ENCODE data around the gene USP35.
"Not testable (repeated sequence)": the region's sequence is repeated elsewhere in the genome, so short reads cannot be mapped to it uniquely, and the experiment has no call there.

USP35 gene

GRCh38 chr11:78217650-78218541 lies 29.2 kb downstream of the USP35 start:
- no peak for DNase-seq (ENCODE audit: low read depth)

GRCh38 chr11:78218707-78219492 lies 30.2 kb downstream of the USP35 start:
- no peak for DNase-seq (ENCODE audit: low read depth)

GRCh38 chr11:78219493-78220217 lies 30.9 kb downstream of the USP35 start:
- DNase-seq (ENCODE audit: low read depth), result no peak

GRCh38 chr11:78220218-78221157 lies 31.8 kb downstream of the USP35 start:
- no peak for DNase-seq (ENCODE audit: low read depth)

- DNase-seq (ENCODE audit: low read depth), result no peak
Measured at GRCh38 chr11:78221396-78222315, 32.9 kb downstream of the USP35 start.

GRCh38 chr11:78222726-78223125 lies 34.0 kb downstream of the USP35 start:
- DNase-seq (ENCODE audit: low read depth), result not testable (repeated sequence)

- no peak for DNase-seq (ENCODE audit: low read depth)
Measured at GRCh38 chr11:78223320-78223954, 34.7 kb downstream of the USP35 start.

- DNase-seq (ENCODE audit: low read depth), result no peak
Measured at GRCh38 chr11:78224506-78224905, 35.8 kb downstream of the USP35 start.

- DNase-seq (ENCODE audit: low read depth), result no peak
Measured at GRCh38 chr11:78224906-78225420, 36.2 kb downstream of the USP35 start.

- DNase-seq (ENCODE audit: low read depth), result no peak
Measured at GRCh38 chr11:78226684-78227680, 38.3 kb downstream of the USP35 start.

- no peak for DNase-seq (ENCODE audit: low read depth)
Measured at GRCh38 chr11:78227921-78228320, 39.2 kb downstream of the USP35 start.

GRCh38 chr11:78228467-78228866 lies 39.7 kb downstream of the USP35 start:
- no peak for DNase-seq (ENCODE audit: low read depth)

GRCh38 chr11:78229106-78229505 lies 40.4 kb downstream of the USP35 start:
- no peak for DNase-seq (ENCODE audit: low read depth)

GRCh38 chr11:78230161-78230877 lies 41.6 kb downstream of the USP35 start:
- DNase-seq (ENCODE audit: low read depth), result no peak

- peak; percentile 53 for DNase-seq (ENCODE audit: low read depth)
Measured at GRCh38 chr11:78231962-78232501, 43.3 kb downstream of the USP35 start.

GRCh38 chr11:78233046-78233445 lies 44.3 kb downstream of the USP35 start:
- not testable (repeated sequence) for DNase-seq (ENCODE audit: low read depth)

- no peak for DNase-seq (ENCODE audit: low read depth)
Measured at GRCh38 chr11:78234006-78234405, 45.3 kb downstream of the USP35 start.

Measured in GM04504 (cell line).